CD14-positive monocyte (primary cell): Measurements from ENCODE around the gene CYB5D1. TPM values are rescaled to one million over a fixed set of nuclear protein-coding genes. Genes with fewer than 3 reads are reported as not detected.
A peak's percentile ranks its signal among the peaks of the same experiment; 100 is the strongest.

Experiments used
- DNase-seq, 3 donors: peaks; one replicate each; pipeline ENCODE4 v3.0.0-alpha.2; 2011 to 2022
- H2AFZ ChIP-seq: 2 replicates; pipeline ENCODE4 v1.6.0; 2012; ENCODE audit warnings: mild to moderate bottlenecking, low read depth, low read length, inconsistent platforms; ENCODE audit not compliant: insufficient read depth, poor library complexity, severe bottlenecking
- H3K27ac ChIP-seq, 2 donors: 1 replicate in 1 of 2; 2 replicates in 1 of 2; pipeline ENCODE4 v1.5.1; 2012 to 2013; ENCODE audit warnings: low read length in 2 of 2, control low read depth in 1 of 2, inconsistent platforms in 1 of 2, low read depth in 1 of 2, mild to moderate bottlenecking in 1 of 2
- H3K27me3 ChIP-seq, 2 donors: one replicate each; pipeline versions ENCODE4 v1.6.0 to v1.6.1; 2011 to 2013; ENCODE audit warnings: low read length in 2 of 2; ENCODE audit not compliant: control insufficient read depth in 2 of 2, insufficient read depth in 2 of 2
- H3K36me3 ChIP-seq, 2 donors: replicated peaks in 1 of 2; 1 replicate in 1 of 2; 2 replicates in 1 of 2; pipeline versions ENCODE4 v1.5.1 to v1.6.1; 2012 to 2013; ENCODE audit warnings: low read length in 2 of 2, control low read depth in 1 of 2, inconsistent platforms in 1 of 2, mild to moderate bottlenecking in 1 of 2; ENCODE audit not compliant: insufficient read depth in 2 of 2, control insufficient read depth in 1 of 2
- H3K4me1 ChIP-seq, 2 donors: 1 replicate in 1 of 2; 2 replicates in 1 of 2; pipeline versions ENCODE4 v1.5.1 to v1.6.1; 2012 to 2013; ENCODE audit warnings: low read length in 2 of 2, control low read depth in 1 of 2, inconsistent platforms in 1 of 2, mild to moderate bottlenecking in 1 of 2, moderate library complexity in 1 of 2; ENCODE audit not compliant: insufficient read depth in 2 of 2, control insufficient read depth in 1 of 2
- H3K4me2 ChIP-seq: replicated peaks from 2 replicates; pipeline ENCODE3; 2012; ENCODE audit warnings: low read length, moderate library complexity, mild to moderate bottlenecking; ENCODE audit not compliant: poor library complexity, severe bottlenecking; ENCODE audit errors: extremely low read depth
- H3K4me3 ChIP-seq, 3 experiments: fragments of 200-600 bp in 1 of 3; sonication (generic) in 1 of 3; replicated peaks in 1 of 3; 1 replicate in 2 of 3; 2 replicates in 1 of 3; pipeline ENCODE4 v1.5.1; 2011 to 2013; ENCODE audit warnings: low read length in 3 of 3, mild to moderate bottlenecking in 3 of 3, control low read depth in 2 of 3, low read depth in 2 of 3, inconsistent platforms in 1 of 3, moderate library complexity in 1 of 3
- H3K79me2 ChIP-seq: 2 replicates; pipeline ENCODE4 v1.6.0; 2012; ENCODE audit warnings: mild to moderate bottlenecking, control low read depth, inconsistent platforms, low read length, moderate library complexity; ENCODE audit not compliant: insufficient read depth
- H3K9ac ChIP-seq: 2 replicates; pipeline ENCODE4 v1.6.0; 2017; ENCODE audit warnings: low read length, mild to moderate bottlenecking; ENCODE audit not compliant: insufficient read depth, poor library complexity, severe bottlenecking
- H3K9me3 ChIP-seq, 2 donors: replicated peaks in 1 of 2; 1 replicate in 1 of 2; 2 replicates in 1 of 2; pipeline versions ENCODE4 v1.5.1 to v1.6.1; 2012 to 2013; ENCODE audit warnings: low read length in 2 of 2, control low read depth in 1 of 2; ENCODE audit not compliant: control insufficient read depth in 1 of 2, insufficient read depth in 1 of 2
- H4K20me1 ChIP-seq: 2 replicates; pipeline ENCODE4 v1.6.0; 2012; ENCODE audit warnings: mild to moderate bottlenecking, low read length, control low read depth, moderate library complexity; ENCODE audit not compliant: insufficient read depth
- H3K27ac Mint-ChIP-seq, 7 donors: one replicate each; pipeline ENCODE4 v1.8.0; 2020; ENCODE audit warnings: mild to moderate bottlenecking in 7 of 7, mixed read lengths in 7 of 7, moderate library complexity in 6 of 7, inconsistent platforms in 2 of 7
- H3K27me3 Mint-ChIP-seq, 3 donors: one replicate each; pipeline ENCODE4 v1.8.0; 2021 to 2022; ENCODE audit warnings: low read depth in 3 of 3, mild to moderate bottlenecking in 3 of 3, mixed read lengths in 3 of 3, moderate library complexity in 3 of 3, inconsistent platforms in 1 of 3
- H3K36me3 Mint-ChIP-seq, 2 donors: one replicate each; pipeline ENCODE4 v1.8.0; 2020; ENCODE audit warnings: mixed read lengths in 2 of 2, inconsistent platforms in 1 of 2, mild to moderate bottlenecking in 1 of 2
- H3K4me1 Mint-ChIP-seq: one replicate; pipeline ENCODE4 v1.8.0; 2020; ENCODE audit warnings: mild to moderate bottlenecking, mixed read lengths
- H3K4me3 Mint-ChIP-seq, 2 donors: one replicate each; pipeline ENCODE4 v1.8.0; 2020; ENCODE audit warnings: mild to moderate bottlenecking in 2 of 2, mixed read lengths in 2 of 2, moderate library complexity in 1 of 2
- H3K9me3 Mint-ChIP-seq, 7 donors: one replicate each; pipeline ENCODE4 v1.8.0; 2020 to 2022; ENCODE audit warnings: mixed read lengths in 7 of 7, mild to moderate bottlenecking in 6 of 7, moderate library complexity in 6 of 7, inconsistent platforms in 2 of 7
- WGBS: methylation state at CpG from one replicate; pipeline ENCODE4 v1.1.5; 2013; ENCODE audit warnings: missing lambda C conversion rate; ENCODE audit not compliant: insufficient coverage; 5-methylcytosine and 5-hydroxymethylcytosine counted together
- intact Hi-C, 2 donors: fragments of 100-400 bp; cut with micrococcal nuclease; formaldehyde crosslinking; loops; one replicate each; pipeline versions ENCODE4 v1.15.0 to v1.15.1; 2023
- polyA plus RNA-seq, 3 donors: library from polyadenylated mRNA; depleted of rRNA in 1 of 3; unstranded in 2 of 3; stranded (reverse) in 1 of 3; fragments of 300-500 nt in 2 of 3; fragments of >200 nt in 1 of 3; fragmentation: Illumina TruSeq in 2 of 3; gene quantifications; 1 replicate in 2 of 3; 2 replicates in 1 of 3; pipeline ENCODE4 v1.2.3, GENCODE V29; 2012 to 2021
- TF ChIP-seq, protein P1 (sequence below): fragments of 200-600 bp; IDR thresholded peaks from one replicate; pipeline ENCODE4 v1.8.0; 2022; ENCODE audit warnings: antibody characterized with exemption, mild to moderate bottlenecking

The CYB5D1 gene
- polyA plus RNA-seq, 3 donors, result 0.50 to 4.8 (median 0.98) TPM

GRCh38 chr17:7841396-7841914 is 16.3 kb upstream of the CYB5D1 start:
- no peak overlapping the region for H2AFZ ChIP-seq
- WGBS, result 8% methylated on average over 27 of the region's 34 CpGs

DNA sequence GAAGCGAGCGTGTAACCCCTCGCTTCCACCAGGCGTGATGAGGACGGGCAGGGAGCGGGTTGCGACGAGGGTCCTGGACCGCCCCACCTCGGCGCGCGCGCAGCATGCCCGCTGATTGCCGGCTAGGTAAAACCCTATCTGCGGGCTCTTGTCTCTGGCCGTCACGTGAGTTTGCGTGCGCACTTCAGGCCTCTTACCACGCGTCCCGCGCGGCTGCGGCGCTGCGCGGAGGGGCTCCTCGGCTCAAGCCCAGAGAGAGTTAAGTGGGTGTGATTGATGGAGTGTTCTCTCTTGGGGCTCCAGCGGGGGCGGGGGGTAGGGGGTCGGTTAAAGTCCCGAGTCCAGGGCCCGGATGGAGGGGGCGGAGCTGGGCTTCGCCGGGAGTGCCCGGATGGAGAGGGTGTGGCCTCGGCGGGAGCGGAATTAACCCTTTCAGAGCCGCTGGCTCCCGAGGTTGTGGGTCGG is 15.9 kb upstream of the CYB5D1 start:
- Histone ChIP-seq H4K20me1 (peaks cover 33% of the 10 kb centered on the region), H2AFZ (no peak overlapping the region), H3K9me3 (no peaks in the 10 kb centered on the region), H3K36me3 (peaks cover 17 to 21% of the 10 kb centered on the region in 2 donors), H3K4me1 (peaks cover 54 to 55% of the 10 kb centered on the region in 2 donors), H3K4me3 (peak overlapping the region; percentile 79 to 92 (median 81)), H3K27ac (peak overlapping the region; percentile 98 to 100), H3K4me2 (peak overlapping the region; percentile 78), H3K9ac (peak overlapping the region; percentile 100), H3K79me2 (peaks cover 77% of the 10 kb centered on the region), H3K27me3 (no peaks in the 10 kb centered on the region)
- peaks cover 48% of the 10 kb centered on the region for H3K4me1 Mint-ChIP-seq
- peaks cover 32 to 47% of the 10 kb centered on the region in 2 donors for H3K36me3 Mint-ChIP-seq
- TF ChIP-seq, protein P1, sequence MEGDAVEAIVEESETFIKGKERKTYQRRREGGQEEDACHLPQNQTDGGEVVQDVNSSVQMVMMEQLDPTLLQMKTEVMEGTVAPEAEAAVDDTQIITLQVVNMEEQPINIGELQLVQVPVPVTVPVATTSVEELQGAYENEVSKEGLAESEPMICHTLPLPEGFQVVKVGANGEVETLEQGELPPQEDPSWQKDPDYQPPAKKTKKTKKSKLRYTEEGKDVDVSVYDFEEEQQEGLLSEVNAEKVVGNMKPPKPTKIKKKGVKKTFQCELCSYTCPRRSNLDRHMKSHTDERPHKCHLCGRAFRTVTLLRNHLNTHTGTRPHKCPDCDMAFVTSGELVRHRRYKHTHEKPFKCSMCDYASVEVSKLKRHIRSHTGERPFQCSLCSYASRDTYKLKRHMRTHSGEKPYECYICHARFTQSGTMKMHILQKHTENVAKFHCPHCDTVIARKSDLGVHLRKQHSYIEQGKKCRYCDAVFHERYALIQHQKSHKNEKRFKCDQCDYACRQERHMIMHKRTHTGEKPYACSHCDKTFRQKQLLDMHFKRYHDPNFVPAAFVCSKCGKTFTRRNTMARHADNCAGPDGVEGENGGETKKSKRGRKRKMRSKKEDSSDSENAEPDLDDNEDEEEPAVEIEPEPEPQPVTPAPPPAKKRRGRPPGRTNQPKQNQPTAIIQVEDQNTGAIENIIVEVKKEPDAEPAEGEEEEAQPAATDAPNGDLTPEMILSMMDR, result no peak
- H3K27me3 Mint-ChIP-seq, result peaks cover 0 to 14% (median 6%) of the 10 kb centered on the region in 3 donors
- intact Hi-C loops, result loop anchor here (2.0 to 5.0 kb wide), 6 partner anchors 15 to 360 kb away; partner anchors contain the start of genes CD68 (in 2 of the 2), NAA38 (in 2 of the 2), CNTROB (in 1 of the 2) and POLR2A (in 1 of the 2)
- WGBS, result 0% methylated on average over 44 of the region's 46 CpGs
- peak in 2 of 3 donors; percentile 72 to 83 for DNase-seq
- H3K4me3 Mint-ChIP-seq, result peak overlapping the region; percentile 98 to 99
- peak overlapping the region; percentile 97 to 100 (median 100) for H3K27ac Mint-ChIP-seq
- peaks cover 0 to 5% (median 0%) of the 10 kb centered on the region in 7 donors for H3K9me3 Mint-ChIP-seq

More at GRCh38 chr17:7841396-7841914, 16.3 kb upstream of the CYB5D1 start:
- H3K4me3 Mint-ChIP-seq, result peak overlapping the region; percentile 98 to 99
- peaks cover 75% of the 10 kb centered on the region for H3K79me2 ChIP-seq
- peaks cover 59 to 60% of the 10 kb centered on the region in 2 donors for H3K4me1 ChIP-seq
- peaks cover 28% of the 10 kb centered on the region for H4K20me1 ChIP-seq
- peaks cover 0 to 14% (median 6%) of the 10 kb centered on the region in 3 donors for H3K27me3 Mint-ChIP-seq
- H3K9me3 Mint-ChIP-seq, result peaks cover 0 to 5% (median 0%) of the 10 kb centered on the region in 7 donors
- peak; percentile 95 to 97 (median 96) for DNase-seq
- TF ChIP-seq, protein P1, result peak; percentile 17
- peaks cover 13 to 16% of the 10 kb centered on the region in 2 donors for H3K36me3 ChIP-seq
- peak overlapping the region; percentile 78 for H3K4me2 ChIP-seq
- no peaks in the 10 kb centered on the region for H3K9me3 ChIP-seq
- no peaks in the 10 kb centered on the region for H3K27me3 ChIP-seq
- H3K36me3 Mint-ChIP-seq, result peaks cover 27 to 42% of the 10 kb centered on the region in 2 donors
- H3K27ac Mint-ChIP-seq, result peak overlapping the region; percentile 97 to 100 (median 100)
- H3K9ac ChIP-seq, result peak overlapping the region; percentile 100
- H3K4me1 Mint-ChIP-seq, result peaks cover 52% of the 10 kb centered on the region
- intact Hi-C loops, result loop anchor here (5.0 kb wide), 5 partner anchors 91 to 359 kb away; partner anchors contain the start of genes CD68 (in 2 of the 2), CNTROB (in 1 of the 2), POLR2A (in 1 of the 2) and SLC35G6 (in 1 of the 2)
- H3K4me3 ChIP-seq, result peak overlapping the region; percentile 79 to 92 (median 81)
- H3K27ac ChIP-seq, result peak overlapping the region; percentile 98 to 100
